Adrenal gland (tissue), 12 donors: ENCODE results near the gene PTTG1IP2. TPM values are rescaled to one million over a fixed set of nuclear protein-coding genes. Genes with fewer than 3 reads are reported as not detected.

Experiments used
- DNase-seq, 7 donors: peaks; one replicate each; pipeline ENCODE4 v3.0.0-alpha.2; 2019 to 2020
- H3K27ac ChIP-seq, 5 donors: fragments of 200-600 bp; sonication (generic) in 4 of 5; 1 replicate in 3 of 5; 2 replicates in 2 of 5; pipeline versions ENCODE4 v1.5.1 to v1.8.0; 2016 to 2020; ENCODE audit warnings: mild to moderate bottlenecking in 1 of 5
- H3K27me3 ChIP-seq: fragments of 200-600 bp; 2 replicates; pipeline ENCODE4 v1.8.0; 2021
- H3K36me3 ChIP-seq, 2 donors: fragments of 200-600 bp; replicated peaks in 1 of 2; 1 replicate in 1 of 2; 2 replicates in 1 of 2; pipeline versions ENCODE4 v1.5.1 to v1.8.0; 2018 to 2022
- H3K4me1 ChIP-seq, 2 donors: fragments of 200-600 bp; replicated peaks in 1 of 2; 1 replicate in 1 of 2; 2 replicates in 1 of 2; pipeline versions ENCODE4 v1.5.1 to v1.8.0; 2018 to 2021
- H3K4me3 ChIP-seq, 4 donors: fragments of 200-600 bp; sonication (generic) in 3 of 4; one replicate each; pipeline ENCODE4 v1.5.1; 2016 to 2018
- H3K9me3 ChIP-seq, 3 donors: fragments of 200-600 bp; sonication (generic) in 1 of 3; replicated peaks in 1 of 3; 1 replicate in 2 of 3; 2 replicates in 1 of 3; pipeline versions ENCODE4 v1.5.1 to v1.8.0; 2016 to 2021
- CTCF ChIP-seq, 6 experiments: fragments of 450-650 bp in 4 of 6; fragments of 200-600 bp in 2 of 6; sonication (generic) in 1 of 6; IDR thresholded peaks; 1 replicate in 5 of 6; 2 replicates in 1 of 6; pipeline versions ENCODE4 v1.5.1 to v1.8.0; 2016 to 2021; ENCODE audit warnings: antibody characterized with exemption in 6 of 6, mild to moderate bottlenecking in 2 of 6, moderate library complexity in 1 of 6
- POLR2A ChIP-seq, 2 donors: fragments of 450-650 bp; IDR thresholded peaks; one replicate each; pipeline ENCODE4 v1.6.1; 2017; ENCODE audit warnings: antibody characterized with exemption in 2 of 2, mild to moderate bottlenecking in 2 of 2, moderate library complexity in 1 of 2
- WGBS, 4 donors: extraction: QIAGEN DNeasy Blood & Tissue Kit in 2 of 4; methylation state at CpG; one replicate each; pipeline versions ENCODE4 v1.1.5 to v1.1.7; 2013 to 2017; 5-methylcytosine and 5-hydroxymethylcytosine counted together
- intact Hi-C, 2 donors: fragments of 100-400 bp; cut with DNase I; formaldehyde crosslinking; loops; one replicate each; pipeline versions ENCODE4 v1.14.1 to v1.15.0; 2022 to 2023
- polyA plus RNA-seq, 3 donors: library from polyadenylated mRNA; stranded (reverse); fragments of 200-250 nt in 2 of 3; fragments of 350-450 nt in 1 of 3; fragmentation: Illumina TruSeq in 1 of 3; extraction: RNeasy Lipid Tissue Mini Kit (QIAGEN cat#74804) in 1 of 3; gene quantifications; one replicate each; pipeline ENCODE4 v1.2.3, GENCODE V29; 2013 to 2014
- total RNA-seq, 9 donors: library from RNA; depleted of rRNA in 4 of 9; stranded (reverse); fragments of >200 nt in 4 of 9; fragments of 120-200 nt in 1 of 9; fragmentation: NEBNext Ultra II Directional in 1 of 9; extraction: Animal tissue kit (Norgen Biotek cat#: 25700) in 1 of 9; gene quantifications; one replicate each; pipeline versions ENCODE4 v1.1.0 to v1.2.4, GENCODE V29; 2013 to 2023
- donor health status: healthy with polysubstance abuse.
- donor health status: Bipolar disorder and iron deficiency.
- donor health status: DM: yes; HTN: yes; CAD: no.
- donor health status: DM: no; HTN: no; CAD: no.
- donor health status: DM: no; HTN: no; CAD: no.
- donor health status: DM: yes; HTN: yes; CAD: no.

PTTG1IP2 gene
- total and polyA plus RNA-seq, 12 donors: not detected

- DNase-seq: no peak
- TF ChIP-seq POLR2A (IDR thresholded peaks at IDR 0.05) (no peak), CTCF (IDR thresholded peaks at IDR 0.05) (no peak)
- Histone ChIP-seq H3K4me3 (no peak overlapping the region), H3K27me3 (no peaks in the 10 kb centered on the region), H3K36me3 (no peaks in the 10 kb centered on the region), H3K27ac (no peak overlapping the region), H3K4me1 (no peaks in the 10 kb centered on the region), H3K9me3 (no peaks in the 10 kb centered on the region)
- intact Hi-C loops: no loop called here
- WGBS, 4 donors: 69 to 89% (median 79%) methylated on average over 1 of the region's 1 CpG
Observed at GRCh38 chr7:90472805-90473540, 3.5 kb downstream of the PTTG1IP2 start.

GRCh38 chr7:90473814-90474213 is 4.4 kb downstream of the PTTG1IP2 start:
- H3K4me1 ChIP-seq: no peaks in the 10 kb centered on the region
- H3K4me3 ChIP-seq: no peak overlapping the region
- intact Hi-C loops: no loop called here
- no peak for TF ChIP-seq CTCF (IDR thresholded peaks at IDR 0.05)
- DNase-seq: no peak
- no peaks in the 10 kb centered on the region for H3K27me3 ChIP-seq
- H3K9me3 ChIP-seq: no peaks in the 10 kb centered on the region
- H3K27ac ChIP-seq: no peak overlapping the region
- H3K36me3 ChIP-seq: no peaks in the 10 kb centered on the region

GRCh38 chr7:90474284-90475210 is 5.1 kb downstream of the PTTG1IP2 start:
- no peaks in the 10 kb centered on the region for H3K9me3 ChIP-seq
- 60 to 74% (median 66%) methylated on average over 2 of the region's 2 CpGs for WGBS, 4 donors
- no peaks in the 10 kb centered on the region for H3K36me3 ChIP-seq
- no peaks in the 10 kb centered on the region for H3K27me3 ChIP-seq
- H3K4me1 ChIP-seq: no peaks in the 10 kb centered on the region
- peak in 1 of 7 donors; percentile 8 for DNase-seq
- intact Hi-C loops: no loop called here
- H3K4me3 ChIP-seq: no peak overlapping the region
- TF ChIP-seq POLR2A (IDR thresholded peaks at IDR 0.05) (no peak), CTCF (IDR thresholded peaks at IDR 0.05) (no peak)
- H3K27ac ChIP-seq: no peak overlapping the region

GRCh38 chr7:90483251-90483650 is 13.8 kb downstream of the PTTG1IP2 start:
- intact Hi-C loops: no loop called here
- H3K27ac ChIP-seq: no peak overlapping the region
- no peaks in the 10 kb centered on the region for H3K4me1 ChIP-seq
- no peak overlapping the region for H3K4me3 ChIP-seq
- H3K9me3 ChIP-seq: no peaks in the 10 kb centered on the region
- WGBS, 4 donors: 86 to 96% (median 94%) methylated on average over 1 of the region's 1 CpG
- no peaks in the 10 kb centered on the region for H3K36me3 ChIP-seq
- no peaks in the 10 kb centered on the region for H3K27me3 ChIP-seq
- no peak for DNase-seq
- TF ChIP-seq POLR2A (IDR thresholded peaks at IDR 0.05): no peak
- TF ChIP-seq CTCF (IDR thresholded peaks at IDR 0.05): no peak
